NCI-H446 treated with DMSO at 0.1 percent for 48 hours (cell line): Measurements from ENCODE around the gene TFDP2.
A peak's percentile ranks its signal among the peaks of the same experiment; 100 is the strongest.
"Not testable (repeated sequence)": the region's sequence is repeated elsewhere in the genome, so short reads cannot be mapped to it uniquely, and the experiment has no call there.

Source experiments
- DNase-seq: peaks from one replicate; lab custom pipeline; 2025; lab: John Stamatoyannopoulos, UW

The TFDP2 gene

GRCh38 chr3:142148792-142149672 lies at the start of gene TFDP2:
TFDP2 (minus strand) TSS chr3:142149544; CDS start chr3:142101749, 47,795 bp downstream.
- peak; percentile 95 for DNase-seq

- DNase-seq = no peak
Observed at GRCh38 chr3:142188846-142189245, 39.5 kb upstream of the TFDP2 start.

- DNase-seq = no peak
Observed at GRCh38 chr3:142180761-142181362, 31.5 kb upstream of the TFDP2 start.

GRCh38 chr3:142175478-142175877 lies 26.1 kb upstream of the TFDP2 start:
- no peak for DNase-seq

- DNase-seq = no peak
Observed at GRCh38 chr3:142174559-142174958, 25.2 kb upstream of the TFDP2 start.

GRCh38 chr3:142168514-142168913 lies 19.2 kb upstream of the TFDP2 start:
- DNase-seq = no peak

- DNase-seq = no peak
Observed at GRCh38 chr3:142165194-142165593, 15.8 kb upstream of the TFDP2 start.

- no peak for DNase-seq
Observed at GRCh38 chr3:142159083-142159740, 9.9 kb upstream of the TFDP2 start.

- DNase-seq = no peak
Observed at GRCh38 chr3:142154186-142154585, 4.8 kb upstream of the TFDP2 start.

- DNase-seq = no peak
Observed at GRCh38 chr3:142152384-142152783, 3.0 kb upstream of the TFDP2 start.

GRCh38 chr3:142151828-142152227 lies 2.5 kb upstream of the TFDP2 start:
- DNase-seq = no peak

- no peak for DNase-seq
Observed at GRCh38 chr3:142151240-142151639, 1.9 kb upstream of the TFDP2 start.

GRCh38 chr3:142150271-142150670 lies 927 bp upstream of the TFDP2 start:
- no peak for DNase-seq

- no peak for DNase-seq
Observed at GRCh38 chr3:142149673-142149992, 289 bp upstream of the TFDP2 start.

- no peak for DNase-seq
Observed at GRCh38 chr3:142148044-142148791, 1.1 kb downstream of the TFDP2 start.

- DNase-seq = not testable (repeated sequence)
Observed at GRCh38 chr3:142144587-142144986, 4.8 kb downstream of the TFDP2 start.

GRCh38 chr3:142140608-142141285 lies 8.6 kb downstream of the TFDP2 start:
- DNase-seq = not testable (repeated sequence)

- DNase-seq = not testable (repeated sequence)
Observed at GRCh38 chr3:142137089-142137488, 12.3 kb downstream of the TFDP2 start.

- DNase-seq = no peak
Observed at GRCh38 chr3:142134799-142135325, 14.5 kb downstream of the TFDP2 start.

- DNase-seq = no peak
Observed at GRCh38 chr3:142129516-142130171, 19.7 kb downstream of the TFDP2 start.
